Stomach (tissue), 9 donors: ENCODE data around the gene LRP1B. TPM values are rescaled to one million over a fixed set of nuclear protein-coding genes. Genes with fewer than 3 reads are reported as not detected.

ENCODE experiments used
- DNase-seq, 2 donors: peaks; one replicate each; pipeline versions ENCODE4 v3.0.0 to v3.0.0-alpha.2; 2013 to 2019
- H3K27ac ChIP-seq, 5 donors: fragments of 200-600 bp in 4 of 5; sonication (generic) in 4 of 5; one replicate each; pipeline ENCODE4 v1.5.1; 2013 to 2019; ENCODE audit warnings: mild to moderate bottlenecking in 1 of 5, moderate library complexity in 1 of 5
- H3K27me3 ChIP-seq, 3 donors: fragments of 200-600 bp; sonication (generic); one replicate each; pipeline ENCODE4 v1.5.1; 2017 to 2019; ENCODE audit warnings: mixed run types in 1 of 3
- H3K36me3 ChIP-seq, 4 donors: fragments of 200-600 bp; sonication (generic); 1 replicate in 3 of 4; 2 replicates in 1 of 4; pipeline ENCODE4 v1.5.1; 2016 to 2019
- H3K4me1 ChIP-seq, 4 donors: fragments of 200-600 bp; sonication (generic); one replicate each; pipeline ENCODE4 v1.5.1; 2016 to 2019
- H3K4me3 ChIP-seq, 4 donors: fragments of 200-600 bp; sonication (generic) in 3 of 4; one replicate each; pipeline ENCODE4 v1.5.1; 2016 to 2019; ENCODE audit warnings: mild to moderate bottlenecking in 1 of 4
- H3K9me3 ChIP-seq, 4 donors: fragments of 200-600 bp; sonication (generic); one replicate each; pipeline ENCODE4 v1.5.1; 2016 to 2019
- CTCF ChIP-seq, 7 experiments: fragments of 450-650 bp in 4 of 7; fragments of 200-600 bp in 3 of 7; sonication (generic) in 3 of 7; IDR thresholded peaks; one replicate each; pipeline ENCODE4 v1.5.1; 2016 to 2019; ENCODE audit warnings: antibody characterized with exemption in 7 of 7, control low read depth in 2 of 7, mild to moderate bottlenecking in 1 of 7
- EP300 ChIP-seq: sonication (generic); formaldehyde crosslinking; IDR thresholded peaks from one replicate; pipeline ENCODE4 v1.6.1; 2017; ENCODE audit warnings: antibody characterized with exemption
- POLR2A ChIP-seq, 4 donors: fragments of 450-650 bp; IDR thresholded peaks; one replicate each; pipeline ENCODE4 v1.6.1; 2016; ENCODE audit warnings: antibody characterized with exemption in 4 of 4, control low read depth in 2 of 4, mild to moderate bottlenecking in 1 of 4, moderate library complexity in 1 of 4
- POLR2AphosphoS5 ChIP-seq, 3 donors: sonication (generic); formaldehyde crosslinking; IDR thresholded peaks; one replicate each; pipeline ENCODE4 v1.6.1; 2016; ENCODE audit warnings: antibody characterized with exemption in 3 of 3
- WGBS, 5 donors: extraction: QIAGEN DNeasy Blood & Tissue Kit in 3 of 5; methylation state at CpG; one replicate each; pipeline versions ENCODE4 v1.1.5 to v1.1.7; 2013 to 2018; 5-methylcytosine and 5-hydroxymethylcytosine counted together
- intact Hi-C: fragments of 100-400 bp; cut with DNase I; formaldehyde crosslinking; loops from one replicate; pipeline ENCODE4 v1.15.1; 2023; ENCODE audit warnings: low total_unique reads
- polyA plus RNA-seq, 3 donors: library from polyadenylated mRNA; stranded (reverse); fragments of 200-250 nt; gene quantifications; one replicate each; pipeline ENCODE4 v1.2.3, GENCODE V29; 2013
- total RNA-seq, 5 donors: library from RNA; depleted of rRNA; stranded (reverse); fragments of >200 nt; gene quantifications; one replicate each; pipeline versions ENCODE4 v1.1.0 to v1.2.3, GENCODE V29; 2014 to 2016
- donor health status: healthy with polysubstance abuse.
- donor health status: Bipolar disorder and iron deficiency.
- donor health status: healthy.

Gene LRP1B
- total and polyA plus RNA-seq, 8 donors = under 0.01 to 9.0 (median 0.38) TPM

DNA sequence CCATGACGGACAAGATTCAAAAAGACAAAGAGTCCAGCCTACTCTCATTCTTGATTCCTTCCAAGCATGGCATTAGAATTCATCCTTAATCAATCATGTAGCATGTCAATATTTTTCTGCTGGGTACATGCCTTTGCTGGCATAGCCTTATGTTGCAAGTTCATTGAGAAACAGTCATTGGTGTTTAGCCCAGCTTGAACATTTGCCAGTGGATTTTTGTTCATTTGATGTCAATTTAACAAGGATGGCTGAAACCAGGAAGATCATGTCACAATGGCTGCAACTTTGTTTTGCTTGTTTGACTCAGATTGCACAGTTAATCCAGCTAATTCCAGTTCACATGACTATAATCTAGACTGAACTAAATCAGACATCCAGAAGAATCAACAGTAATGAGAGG lies 1132.2 kb downstream of the LRP1B start:
- H3K4me3 ChIP-seq = no peak overlapping the region
- no peaks in the 10 kb centered on the region for H3K36me3 ChIP-seq
- DNase-seq = no peak
- TF ChIP-seq CTCF (IDR thresholded peaks at IDR 0.05) = no peak
- TF ChIP-seq EP300 = no peak
- no peak for TF ChIP-seq POLR2AphosphoS5 (IDR thresholded peaks at IDR 0.05)
- no peak for TF ChIP-seq POLR2A (IDR thresholded peaks at IDR 0.05)
- intact Hi-C loops = no loop called here
- no peaks in the 10 kb centered on the region for H3K27me3 ChIP-seq
- H3K9me3 ChIP-seq = no peaks in the 10 kb centered on the region
- H3K27ac ChIP-seq = no peak overlapping the region
- peaks cover 0 to 7% (median 0%) of the 10 kb centered on the region in 4 donors for H3K4me1 ChIP-seq
- WGBS, 5 donors = 86 to 97% (median 90%) methylated on average over 1 of the region's 1 CpG

DNA sequence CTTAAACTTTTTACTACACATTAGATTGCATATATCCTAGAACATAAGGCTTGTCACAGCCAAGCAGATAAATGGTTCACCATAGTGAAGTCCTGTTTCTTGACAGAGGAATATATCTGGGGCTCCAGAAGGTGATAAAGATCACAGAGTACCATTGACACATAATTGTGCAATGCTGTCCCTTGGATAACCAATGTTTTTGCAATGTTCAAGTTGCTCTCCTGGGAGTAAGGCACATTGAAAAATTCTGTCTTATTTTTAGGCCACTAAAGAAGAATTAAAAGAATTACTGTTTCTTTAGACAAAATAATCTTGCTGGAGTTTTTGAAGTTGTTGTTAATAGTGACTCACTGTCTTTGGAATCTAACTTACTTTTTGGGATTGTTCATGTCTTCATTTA lies 1132.8 kb downstream of the LRP1B start:
- Histone ChIP-seq H3K4me3 (no peak overlapping the region), H3K9me3 (no peaks in the 10 kb centered on the region), H3K27me3 (no peaks in the 10 kb centered on the region), H3K4me1 (peaks cover 0 to 7% (median 0%) of the 10 kb centered on the region in 4 donors), H3K36me3 (no peaks in the 10 kb centered on the region), H3K27ac (no peak overlapping the region)
- no peak for TF ChIP-seq EP300
- no peak for TF ChIP-seq POLR2A (IDR thresholded peaks at IDR 0.05)
- no peak for TF ChIP-seq POLR2AphosphoS5 (IDR thresholded peaks at IDR 0.05)
- no peak for TF ChIP-seq CTCF (IDR thresholded peaks at IDR 0.05)
- no peak for DNase-seq
- intact Hi-C loops = no loop called here

- no peaks in the 10 kb centered on the region for H3K4me1 ChIP-seq
- no peak overlapping the region for H3K4me3 ChIP-seq
- no peaks in the 10 kb centered on the region for H3K27me3 ChIP-seq
- DNase-seq = no peak
- intact Hi-C loops = no loop called here
- H3K27ac ChIP-seq = no peak overlapping the region
- TF ChIP-seq POLR2AphosphoS5 (IDR thresholded peaks at IDR 0.05) = no peak
- TF ChIP-seq CTCF (IDR thresholded peaks at IDR 0.05) = no peak
- no peak for TF ChIP-seq POLR2A (IDR thresholded peaks at IDR 0.05)
- no peak for TF ChIP-seq EP300
- H3K36me3 ChIP-seq = no peaks in the 10 kb centered on the region
- no peaks in the 10 kb centered on the region for H3K9me3 ChIP-seq
Measured at GRCh38 chr2:140994856-140995255, 1136.0 kb downstream of the LRP1B start.

GRCh38 chr2:140990416-140990815 lies 1140.4 kb downstream of the LRP1B start:
- WGBS, 5 donors = 67 to 79% (median 73%) methylated on average over 1 of the region's 1 CpG

More at GRCh38 chr2:140990416-140990815, 1140.4 kb downstream of the LRP1B start:
- Histone ChIP-seq H3K27ac (no peak overlapping the region), H3K9me3 (no peaks in the 10 kb centered on the region), H3K36me3 (no peaks in the 10 kb centered on the region), H3K4me3 (no peak overlapping the region), H3K27me3 (no peaks in the 10 kb centered on the region), H3K4me1 (no peaks in the 10 kb centered on the region)
- no peak for DNase-seq
- intact Hi-C loops = no loop called here
- TF ChIP-seq EP300 (no peak), POLR2A (IDR thresholded peaks at IDR 0.05) (no peak), CTCF (IDR thresholded peaks at IDR 0.05) (no peak), POLR2AphosphoS5 (IDR thresholded peaks at IDR 0.05) (no peak)
